Fibroblast of lung (primary cell): ENCODE measurements around the gene GSE1. TPM values are rescaled to one million over a fixed set of nuclear protein-coding genes. Genes with fewer than 3 reads are reported as not detected.
A peak's percentile ranks its signal among the peaks of the same experiment; 100 is the strongest.

Experiments used
- DNase-seq, 2 donors: peaks; one replicate each; pipeline versions ENCODE4 v3.0.0 to v3.0.0-alpha.2; 2010; ENCODE audit warnings: low read depth in 2 of 2
- H2AFZ ChIP-seq: 2 replicates; pipeline ENCODE4 v1.5.1; 2012; ENCODE audit warnings: low read length, control low read depth, inconsistent platforms
- H3K27ac ChIP-seq: 2 replicates; pipeline ENCODE4 v1.5.1; 2011; ENCODE audit warnings: low read length, control low read depth; ENCODE audit not compliant: insufficient read depth
- H3K27me3 ChIP-seq: 2 replicates; pipeline ENCODE4 v1.5.1; 2011; ENCODE audit warnings: mild to moderate bottlenecking, low read length; ENCODE audit not compliant: control insufficient read depth, insufficient read depth
- H3K36me3 ChIP-seq: 2 replicates; pipeline ENCODE4 v1.5.1; 2011; ENCODE audit warnings: low read length; ENCODE audit not compliant: control insufficient read depth, insufficient read depth
- H3K4me1 ChIP-seq: 2 replicates; pipeline ENCODE4 v1.5.1; 2011; ENCODE audit warnings: low read length; ENCODE audit not compliant: control insufficient read depth, insufficient read depth; ENCODE audit errors: extremely low read depth
- H3K4me2 ChIP-seq: 2 replicates; pipeline ENCODE4 v1.5.1; 2011; ENCODE audit warnings: low read length, control low read depth; ENCODE audit not compliant: insufficient read depth; ENCODE audit errors: extremely low read depth
- H3K4me3 ChIP-seq, 4 experiments: fragments of 200-600 bp in 1 of 4; sonication (generic) in 1 of 4; replicated peaks in 1 of 4; 2 replicates each; pipeline ENCODE4 v1.5.1; 2011 to 2016; ENCODE audit warnings: low read length in 4 of 4, low read depth in 3 of 4, mild to moderate bottlenecking in 3 of 4, control low read depth in 2 of 4, inconsistent platforms in 1 of 4, mixed read lengths in 1 of 4; ENCODE audit not compliant: insufficient read depth in 1 of 4; ENCODE audit errors: control extremely low read depth in 1 of 4
- H3K79me2 ChIP-seq: 2 replicates; pipeline ENCODE4 v1.5.1; 2012; ENCODE audit warnings: mild to moderate bottlenecking, low read length, inconsistent platforms; ENCODE audit not compliant: control insufficient read depth, insufficient read depth
- H3K9ac ChIP-seq: 2 replicates; pipeline ENCODE4 v1.5.1; 2011; ENCODE audit warnings: mild to moderate bottlenecking, low read length, control low read depth; ENCODE audit not compliant: insufficient read depth
- H3K9me3 ChIP-seq: 2 replicates; pipeline ENCODE4 v1.5.1; 2012; ENCODE audit warnings: low read depth, low read length; ENCODE audit not compliant: control insufficient read depth, insufficient read depth
- H4K20me1 ChIP-seq: 2 replicates; pipeline ENCODE4 v1.5.1; 2011; ENCODE audit warnings: low read length; ENCODE audit not compliant: control insufficient read depth, insufficient read depth; ENCODE audit errors: extremely low read depth
- EZH2 ChIP-seq: IDR thresholded peaks from 2 replicates; pipeline ENCODE4 v1.5.1; 2012; ENCODE audit warnings: low read length, control low read depth, mild to moderate bottlenecking; ENCODE audit errors: missing control alignments
- polyA plus RNA-seq, 2 donors: library from polyadenylated mRNA; depleted of rRNA in 1 of 2; stranded (reverse) in 1 of 2; unstranded in 1 of 2; fragments of >200 nt; gene quantifications; 2 replicates each; pipeline ENCODE4 v1.2.1, GENCODE V29; 2011 to 2012; ENCODE audit warnings: missing spikeins in 1 of 2
- total RNA-seq: library from RNA; depleted of rRNA; stranded (reverse); fragments of >200 nt; gene quantifications from 2 replicates; pipeline ENCODE4 v1.2.1, GENCODE V29; 2014
- TF ChIP-seq, protein P1 (sequence below), 2 donors: IDR thresholded peaks in 1 of 2; conservative IDR thresholded peaks in 1 of 2; 1 replicate in 1 of 2; 2 replicates in 1 of 2; pipeline ENCODE4 v1.5.1; 2011 to 2012; ENCODE audit warnings: low read length in 2 of 2, control low read depth in 1 of 2, inconsistent platforms in 1 of 2, low read depth in 1 of 2, mild to moderate bottlenecking in 1 of 2

GSE1 gene
- total and polyA plus RNA-seq, 2 donors (not counting 1 experiment from before 2014, with no cell fraction given), result 11.0 to 35.7 TPM

DNA sequence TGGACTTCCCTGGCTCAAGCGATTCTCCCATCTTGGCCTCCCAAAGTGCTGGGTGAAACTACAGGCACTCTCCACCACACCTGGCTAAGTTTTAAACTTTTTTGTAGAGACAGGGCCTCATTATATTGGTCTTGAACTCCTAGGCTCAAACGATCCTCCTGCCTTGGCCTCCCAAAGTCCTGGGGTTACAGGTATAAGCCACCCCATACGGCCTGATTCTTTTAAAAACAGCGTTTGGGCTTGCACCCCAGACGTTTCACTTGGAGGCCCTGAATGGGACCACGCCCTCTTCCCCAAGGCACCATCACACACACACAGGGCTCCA lies 105.0 kb downstream of the GSE1 start:
- no peaks in the 10 kb centered on the region for H3K27me3 ChIP-seq
- H3K4me3 ChIP-seq, result no peak overlapping the region
- no peaks in the 10 kb centered on the region for H3K9me3 ChIP-seq
- no peaks in the 10 kb centered on the region for H3K36me3 ChIP-seq
- no peak overlapping the region for H3K9ac ChIP-seq
- no peak overlapping the region for H3K4me2 ChIP-seq
- H4K20me1 ChIP-seq, result no peaks in the 10 kb centered on the region
- no peak overlapping the region for H3K27ac ChIP-seq
- peaks cover 2% of the 10 kb centered on the region for H3K4me1 ChIP-seq
- no peak overlapping the region for H2AFZ ChIP-seq
- TF ChIP-seq, protein P1, sequence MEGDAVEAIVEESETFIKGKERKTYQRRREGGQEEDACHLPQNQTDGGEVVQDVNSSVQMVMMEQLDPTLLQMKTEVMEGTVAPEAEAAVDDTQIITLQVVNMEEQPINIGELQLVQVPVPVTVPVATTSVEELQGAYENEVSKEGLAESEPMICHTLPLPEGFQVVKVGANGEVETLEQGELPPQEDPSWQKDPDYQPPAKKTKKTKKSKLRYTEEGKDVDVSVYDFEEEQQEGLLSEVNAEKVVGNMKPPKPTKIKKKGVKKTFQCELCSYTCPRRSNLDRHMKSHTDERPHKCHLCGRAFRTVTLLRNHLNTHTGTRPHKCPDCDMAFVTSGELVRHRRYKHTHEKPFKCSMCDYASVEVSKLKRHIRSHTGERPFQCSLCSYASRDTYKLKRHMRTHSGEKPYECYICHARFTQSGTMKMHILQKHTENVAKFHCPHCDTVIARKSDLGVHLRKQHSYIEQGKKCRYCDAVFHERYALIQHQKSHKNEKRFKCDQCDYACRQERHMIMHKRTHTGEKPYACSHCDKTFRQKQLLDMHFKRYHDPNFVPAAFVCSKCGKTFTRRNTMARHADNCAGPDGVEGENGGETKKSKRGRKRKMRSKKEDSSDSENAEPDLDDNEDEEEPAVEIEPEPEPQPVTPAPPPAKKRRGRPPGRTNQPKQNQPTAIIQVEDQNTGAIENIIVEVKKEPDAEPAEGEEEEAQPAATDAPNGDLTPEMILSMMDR (conservative IDR thresholded peaks at IDR 0.05 in 1 of 2, IDR thresholded peaks at IDR 0.05 in 1 of 2; ENCODE audit: low read depth in 1 of 2, low read length in 2 of 2), result no peak
- no peak for TF ChIP-seq EZH2
- no peak for DNase-seq
- no peaks in the 10 kb centered on the region for H3K79me2 ChIP-seq

DNA sequence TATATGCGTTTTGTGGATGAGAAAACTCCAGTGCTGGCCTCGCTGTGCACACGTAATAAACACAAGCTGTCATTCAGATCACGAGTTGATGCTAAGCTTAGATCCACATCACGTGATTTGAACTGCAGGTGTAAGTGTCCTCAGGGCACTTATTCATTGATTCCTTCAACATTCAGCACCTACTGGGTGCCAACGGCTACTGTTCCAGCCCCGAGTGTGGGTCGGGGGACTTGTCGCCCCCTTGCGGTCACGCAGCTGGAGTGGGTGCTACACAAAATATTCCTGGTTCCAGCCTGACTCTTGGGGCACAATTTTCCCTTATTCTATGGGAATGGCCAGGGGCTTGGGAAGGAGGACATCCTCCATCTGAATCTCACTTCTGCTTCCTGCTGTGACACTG lies 105.6 kb downstream of the GSE1 start:
- no peak overlapping the region for H3K4me2 ChIP-seq
- no peaks in the 10 kb centered on the region for H3K9me3 ChIP-seq
- H4K20me1 ChIP-seq, result no peaks in the 10 kb centered on the region
- TF ChIP-seq, protein P1 (conservative IDR thresholded peaks at IDR 0.05 in 1 of 2, IDR thresholded peaks at IDR 0.05 in 1 of 2; ENCODE audit: low read depth in 1 of 2, low read length in 2 of 2), result peak; percentile 22 to 40
- TF ChIP-seq EZH2, result no peak
- no peak overlapping the region for H2AFZ ChIP-seq
- H3K9ac ChIP-seq, result no peak overlapping the region
- H3K4me1 ChIP-seq, result peaks cover 2% of the 10 kb centered on the region
- no peak for DNase-seq
- H3K4me3 ChIP-seq, result no peak overlapping the region
- no peak overlapping the region for H3K27ac ChIP-seq
- peaks cover 2% of the 10 kb centered on the region for H3K36me3 ChIP-seq
- H3K79me2 ChIP-seq, result no peaks in the 10 kb centered on the region
- H3K27me3 ChIP-seq, result no peaks in the 10 kb centered on the region

DNA sequence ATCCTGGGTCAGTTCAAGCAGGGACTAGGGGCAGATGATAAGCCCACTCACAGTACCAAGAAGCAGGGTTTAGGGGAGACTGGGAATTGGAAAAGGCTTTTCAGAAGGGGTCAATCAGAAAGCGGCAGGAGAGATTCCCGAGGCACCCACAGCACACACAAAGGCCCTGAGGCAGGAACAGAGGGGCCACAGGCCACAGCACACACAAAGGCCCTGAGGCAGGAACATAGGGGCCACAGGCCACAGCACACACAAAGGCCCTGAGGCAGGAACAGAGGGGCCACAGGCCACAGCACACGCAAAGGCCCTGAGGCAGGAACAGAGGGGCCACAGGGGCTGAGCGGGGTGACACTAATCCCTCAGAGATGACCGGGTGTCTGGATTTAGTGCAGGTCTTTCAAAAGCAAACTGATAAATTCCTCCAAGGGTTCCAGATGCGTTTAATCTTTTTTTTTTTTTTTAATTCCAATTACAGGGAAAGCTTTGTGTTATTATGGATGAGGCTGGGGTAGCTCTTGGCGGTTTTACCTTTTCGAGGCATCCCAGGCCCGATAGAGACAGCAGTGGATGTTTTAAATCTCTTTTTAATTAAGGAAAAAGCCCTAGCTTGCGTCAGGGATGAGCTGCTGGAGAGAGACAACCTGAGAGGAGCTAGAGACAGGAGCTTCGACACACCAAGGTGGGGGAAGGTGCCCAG lies 106.6 kb downstream of the GSE1 start:
- Histone ChIP-seq H3K27ac (no peak overlapping the region), H3K27me3 (no peaks in the 10 kb centered on the region), H3K9me3 (no peaks in the 10 kb centered on the region), H3K79me2 (no peaks in the 10 kb centered on the region), H3K4me1 (peaks cover 2% of the 10 kb centered on the region), H3K9ac (no peak overlapping the region), H3K4me3 (no peak overlapping the region), H3K4me2 (no peak overlapping the region), H2AFZ (no peak overlapping the region), H3K36me3 (peaks cover 2% of the 10 kb centered on the region), H4K20me1 (no peaks in the 10 kb centered on the region)
- TF ChIP-seq, protein P1 (conservative IDR thresholded peaks at IDR 0.05 in 1 of 2, IDR thresholded peaks at IDR 0.05 in 1 of 2; ENCODE audit: low read depth in 1 of 2, low read length in 2 of 2), result no peak
- TF ChIP-seq EZH2, result no peak
- no peak for DNase-seq
